HCT116 (cell line): ENCODE results near the gene MS4A15. TPM values are rescaled to one million over a fixed set of nuclear protein-coding genes. Genes with fewer than 3 reads are reported as not detected.

Source experiments
- ATAC-seq: fragments of 200-7000 bp; cut with Tn5 transposase; 2 replicates; pipeline ENCODE4 v1.9.1; 2020; ENCODE audit warnings: mild to moderate bottlenecking, moderate library complexity
- BruUV-seq: library from RNA; stranded (reverse); fragments of 400-500 nt; replicated peaks from 2 replicates; lab custom pipeline; 2021; lab: Mats Ljungman, UMichigan
- CTCF ChIA-PET: fragments of 300-600 bp; sonication (Branson Sonifier 250); formaldehyde crosslinking; loops from one replicate; lab custom pipeline; 2021; ENCODE audit warnings: antibody characterized with exemption; lab: Charles Lee
- POLR2A ChIA-PET: fragments of 300-600, 350-600 bp; sonication (Branson Sonifier 250); formaldehyde crosslinking; loops from one replicate; lab custom pipeline; 2021; ENCODE audit warnings: antibody characterized with exemption; lab: Charles Lee
- RAD21 ChIA-PET, 2 experiments: fragments of 300-600 bp; sonication (Branson Sonifier 250); formaldehyde crosslinking; loops; one replicate each; lab custom pipeline; 2023; ENCODE audit warnings: low total read pairs in 2 of 2; ENCODE audit not compliant: uncharacterized antibody in 2 of 2, unreplicated experiment in 2 of 2, low non-redundant PET in 1 of 2; lab: Charles Lee
- DNase-seq: peaks from one replicate; pipeline ENCODE4 v3.0.0-alpha.2; 2010; ENCODE audit warnings: low read depth, low spot score
- H2AFZ ChIP-seq: fragments of 200-600 bp; shearing (Covaris generic), sonication (generic); 2 replicates; pipeline ENCODE4 v1.6.1; 2017; ENCODE audit warnings: low read depth, mixed run types, mixed read lengths, antibody characterized with exemption, low read length; ENCODE audit not compliant: poor library complexity, severe bottlenecking
- H3K27ac ChIP-seq: 2 replicates; pipeline ENCODE4 v1.5.1; 2012; ENCODE audit warnings: low read depth, low read length
- H3K27me3 ChIP-seq: fragments of 200-600 bp; sonication (generic); 2 replicates; pipeline ENCODE4 v1.6.1; 2016; ENCODE audit warnings: mixed run types, low read length, mixed read lengths; ENCODE audit not compliant: insufficient read depth
- H3K36me3 ChIP-seq, 2 experiments: fragments of 200-500 bp in 1 of 2; fragments of 200-600 bp in 1 of 2; sonication (Bioruptor generic) in 1 of 2; sonication (generic) in 1 of 2; 2 replicates each; pipeline versions ENCODE4 v1.5.1 to v1.6.1; 2014 to 2016; ENCODE audit warnings: low read length in 2 of 2, inconsistent platforms in 1 of 2, mixed read lengths in 1 of 2, mixed run types in 1 of 2; ENCODE audit not compliant: insufficient read depth in 2 of 2, control insufficient read depth in 1 of 2
- H3K4me1 ChIP-seq, 2 experiments: fragments of 200-600 bp in 1 of 2; sonication (generic) in 1 of 2; 2 replicates each; pipeline versions ENCODE4 v1.5.1 to v1.6.1; 2012 to 2017; ENCODE audit warnings: low read length in 2 of 2, inconsistent platforms in 1 of 2, mild to moderate bottlenecking in 1 of 2, mixed read lengths in 1 of 2, mixed run types in 1 of 2, moderate library complexity in 1 of 2; ENCODE audit not compliant: insufficient read depth in 2 of 2, control insufficient read depth in 1 of 2
- H3K4me2 ChIP-seq: fragments of 200-600 bp; sonication (generic); 2 replicates; pipeline ENCODE4 v1.6.1; 2017; ENCODE audit warnings: mixed run types, low read length, mixed read lengths
- H3K4me3 ChIP-seq, 2 experiments: fragments of 200-600 bp in 1 of 2; sonication (generic) in 1 of 2; replicated peaks in 1 of 2; 2 replicates each; pipeline ENCODE4 v1.5.1; 2011 to 2016; ENCODE audit warnings: low read length in 2 of 2, control low read depth in 1 of 2, low read depth in 1 of 2, mild to moderate bottlenecking in 1 of 2, mixed read lengths in 1 of 2, mixed run types in 1 of 2
- H3K79me2 ChIP-seq: fragments of 200-600 bp; sonication (generic); 2 replicates; pipeline ENCODE4 v1.6.1; 2017; ENCODE audit warnings: mild to moderate bottlenecking, mixed run types, low read length, moderate library complexity, mixed read lengths; ENCODE audit not compliant: insufficient read depth
- H3K9ac ChIP-seq: fragments of 200-600 bp; sonication (generic); 2 replicates; pipeline ENCODE4 v1.6.1; 2016; ENCODE audit warnings: low read length, mixed read lengths
- H3K9me2 ChIP-seq: fragments of 200-600 bp; sonication (generic), shearing (Covaris generic); 2 replicates; pipeline ENCODE4 v1.6.1; 2017; ENCODE audit warnings: mixed run types, mild to moderate bottlenecking, moderate library complexity; ENCODE audit not compliant: insufficient read depth
- H3K9me3 ChIP-seq, 2 experiments: fragments of 200-500 bp in 1 of 2; fragments of 200-600 bp in 1 of 2; sonication (Bioruptor generic) in 1 of 2; sonication (generic) in 1 of 2; 2 replicates each; pipeline ENCODE4 v1.6.1; 2014 to 2017; ENCODE audit warnings: low read length in 2 of 2, mixed read lengths in 2 of 2, inconsistent platforms in 1 of 2, low read depth in 1 of 2, mild to moderate bottlenecking in 1 of 2, mixed run types in 1 of 2, moderate library complexity in 1 of 2; ENCODE audit not compliant: control insufficient read depth in 1 of 2, insufficient read depth in 1 of 2
- H4K20me1 ChIP-seq: fragments of 200-600 bp; sonication (generic), shearing (Covaris generic); 2 replicates; pipeline ENCODE4 v1.6.1; 2017; ENCODE audit warnings: mixed run types, mild to moderate bottlenecking, moderate library complexity; ENCODE audit not compliant: insufficient read depth
- CBX3 ChIP-seq: IDR thresholded peaks from 2 replicates; pipeline ENCODE4 v1.6.1; 2012; ENCODE audit warnings: low read depth
- EGR1 ChIP-seq: IDR thresholded peaks from 2 replicates; pipeline ENCODE4 v1.6.1; 2012; ENCODE audit warnings: low read depth
- EZH2 ChIP-seq: fragments of 200-600 bp; sonication (generic); IDR thresholded peaks from 2 replicates; pipeline ENCODE4 v1.6.1; 2017; ENCODE audit warnings: antibody characterized with exemption, mixed run types
- EZH2phosphoT487 ChIP-seq: fragments of 200-600 bp; IDR thresholded peaks from 2 replicates; pipeline ENCODE4 v1.6.1; 2018; ENCODE audit warnings: antibody characterized with exemption, borderline replicate concordance
- FOSL1 ChIP-seq: IDR thresholded peaks from 2 replicates; pipeline ENCODE4 v1.6.1; 2012; ENCODE audit warnings: low read depth
- JUND ChIP-seq: IDR thresholded peaks from 2 replicates; pipeline ENCODE4 v1.6.1; 2012
- MAX ChIP-seq: IDR thresholded peaks from 2 replicates; pipeline ENCODE4 v1.6.1; 2012
- POLR2A ChIP-seq: IDR thresholded peaks from 2 replicates; pipeline ENCODE4 v1.7.0; 2011; ENCODE audit warnings: borderline replicate concordance; ENCODE audit not compliant: insufficient read depth, insufficient read length; ENCODE audit errors: extremely low read depth
- POLR2AphosphoS5 ChIP-seq: IDR thresholded peaks from 2 replicates; pipeline ENCODE4 v1.6.1; 2011; ENCODE audit warnings: mild to moderate bottlenecking, low read depth, low read length, moderate library complexity
- RAD21 ChIP-seq: IDR thresholded peaks from 2 replicates; pipeline ENCODE4 v1.6.1; 2012; ENCODE audit warnings: low read depth, mild to moderate bottlenecking
- REST ChIP-seq: IDR thresholded peaks from 2 replicates; pipeline ENCODE4 v1.6.1; 2012; ENCODE audit warnings: low read depth
- SRF ChIP-seq: IDR thresholded peaks from 2 replicates; pipeline ENCODE4 v1.6.1; 2012; ENCODE audit warnings: low read depth
- TCF7L2 ChIP-seq: IDR thresholded peaks from 2 replicates; pipeline ENCODE4 v1.7.0; 2011; ENCODE audit warnings: borderline replicate concordance, inconsistent platforms; ENCODE audit not compliant: insufficient read depth, insufficient read length; ENCODE audit errors: extremely low read depth
- YY1 ChIP-seq: IDR thresholded peaks from 2 replicates; pipeline ENCODE4 v1.6.1; 2011; ENCODE audit warnings: low read length, low read depth, moderate library complexity, mild to moderate bottlenecking; ENCODE audit not compliant: insufficient replicate concordance; ENCODE audit errors: extremely low read depth
- ZBTB33 ChIP-seq: IDR thresholded peaks from 2 replicates; pipeline ENCODE4 v1.6.1; 2011; ENCODE audit warnings: mild to moderate bottlenecking, low read length, moderate library complexity; ENCODE audit not compliant: insufficient replicate concordance; ENCODE audit errors: extremely low read depth
- ZFX ChIP-seq: fragments of 450-650 bp; IDR thresholded peaks from 2 replicates; pipeline ENCODE4 v1.6.1; 2017
- ZNF274 ChIP-seq: fragments of 200-500 bp; sonication (Bioruptor generic); IDR thresholded peaks from 2 replicates; pipeline ENCODE4 v1.6.1; 2014; ENCODE audit warnings: mild to moderate bottlenecking, low read depth, low read length, inconsistent platforms
- intact Hi-C: fragments of 100-400 bp; cut with micrococcal nuclease; formaldehyde crosslinking; loops from 2 replicates; pipeline ENCODE4 v1.10.0; 2022
- total RNA-seq: library from RNA; stranded (reverse); gene quantifications from one replicate; pipeline ENCODE4 v1.2.1, GENCODE V29; 2021; ENCODE audit not compliant: unreplicated experiment

The MS4A15 gene
- total RNA-seq, 1 experiment from 2014 or later: 1.5 TPM

GRCh38 chr11:60774726-60775125 is 18.1 kb downstream of the MS4A15 start:
- RAD21 ChIA-PET: interaction anchor here (1.0 to 1.1 kb wide), 2 partner anchors 113 kb away, joined by 4 to 6 read pairs; no protein-coding TSS in a partner anchor
- CTCF ChIA-PET: interaction anchor here (0.8 to 2.7 kb wide), 10 partner anchors 8 to 561 kb away, joined by 3 to 31 read pairs (median 6); partner anchors contain the start of genes MS4A10 and MS4A15

More at GRCh38 chr11:60774726-60775125, 18.1 kb downstream of the MS4A15 start:
- no peaks in the 10 kb centered on the region for H3K9me2 ChIP-seq
- BruUV-seq: no TSS peak
- no peaks in the 10 kb centered on the region for H3K79me2 ChIP-seq
- no peaks in the 10 kb centered on the region for H3K9me3 ChIP-seq
- no peaks in the 10 kb centered on the region for H3K36me3 ChIP-seq
- no peaks in the 10 kb centered on the region for H4K20me1 ChIP-seq
- intact Hi-C loops: loop anchor here (1.0 to 10.0 kb wide), 5 partner anchors 57 to 610 kb away; no protein-coding TSS in a partner anchor
- H3K4me3 ChIP-seq: no peak overlapping the region
- DNase-seq (no peak), ATAC-seq (no peak)
- H3K4me2 ChIP-seq: no peak overlapping the region
- no peaks in the 10 kb centered on the region for H3K27me3 ChIP-seq
- TF ChIP-seq EGR1 (no peak), ZFX (no peak), REST (no peak), POLR2AphosphoS5 (no peak), TCF7L2 (no peak), EZH2 (no peak), POLR2A (no peak), MAX (no peak), SRF (no peak), ZBTB33 (no peak), RAD21 (no peak), YY1 (no peak), ZNF274 (no peak), CBX3 (no peak), EZH2phosphoT487 (no peak), JUND (no peak), FOSL1 (no peak)
- POLR2A ChIA-PET: interaction anchor here (1.1 kb wide), 1 partner anchor 113 kb away, joined by 3 read pairs; no protein-coding TSS in a partner anchor
- no peak overlapping the region for H2AFZ ChIP-seq
- no peak overlapping the region for H3K9ac ChIP-seq
- H3K27ac ChIP-seq: no peak overlapping the region
- peaks cover 0 to 19% of the 10 kb centered on the region in 2 experiments; a peak in 3 of 4 replicates for H3K4me1 ChIP-seq
